ENCODE measurements around the gene ANAPC16.

- TF ChIP-seq CTCF (IDR thresholded peaks at IDR 0.05) (no peak), EZH2 (IDR thresholded peaks at IDR 0.05; ENCODE audit: borderline replicate concordance, insufficient read depth, low read depth, low read length, poor library complexity, severe bottlenecking) (no peak)
Observed at GRCh38 chr10:72174297-72174662, 41.5 kb upstream of the ANAPC16 start.

All from B cell (primary cell).